Epidermal melanocyte (primary cell): ENCODE results near the gene CLEC1A.
"Not testable (repeated sequence)": the region's sequence is repeated elsewhere in the genome, so short reads cannot be mapped to it uniquely, and the experiment has no call there.

Experiments
- DNase-seq: peaks from one replicate; pipeline ENCODE4 v3.0.0; 2011; ENCODE audit warnings: low spot score; ENCODE audit not compliant: insufficient read length

CLEC1A gene

DNA sequence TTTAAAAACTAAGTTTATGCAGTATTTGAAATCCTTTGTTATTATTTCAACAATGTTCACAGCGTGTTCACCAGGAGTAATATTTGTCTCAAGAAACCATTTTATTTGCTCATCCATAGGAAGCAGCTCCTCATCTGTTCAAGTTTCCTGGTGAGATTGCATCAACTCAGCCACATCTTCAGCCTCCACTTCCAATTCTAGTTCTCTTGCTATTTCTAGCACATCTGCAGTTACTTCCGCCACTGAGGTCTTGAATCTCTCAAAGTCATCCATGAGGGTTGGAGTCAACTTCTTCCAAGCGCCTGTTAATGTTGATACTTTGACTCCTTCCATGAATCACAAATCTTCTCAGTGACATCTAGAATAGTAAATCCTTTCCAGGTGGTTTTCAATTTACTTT, 50.3 kb downstream of the CLEC1A start:
- no peak for DNase-seq

GRCh38 chr12:10042167-10042566, 56.6 kb downstream of the CLEC1A start:
- no peak for DNase-seq

- DNase-seq, result no peak
Observed at GRCh38 chr12:10033783-10034545, 64.8 kb downstream of the CLEC1A start.

GRCh38 chr12:10031771-10032175, 67.0 kb downstream of the CLEC1A start:
- DNase-seq, result no peak

DNA sequence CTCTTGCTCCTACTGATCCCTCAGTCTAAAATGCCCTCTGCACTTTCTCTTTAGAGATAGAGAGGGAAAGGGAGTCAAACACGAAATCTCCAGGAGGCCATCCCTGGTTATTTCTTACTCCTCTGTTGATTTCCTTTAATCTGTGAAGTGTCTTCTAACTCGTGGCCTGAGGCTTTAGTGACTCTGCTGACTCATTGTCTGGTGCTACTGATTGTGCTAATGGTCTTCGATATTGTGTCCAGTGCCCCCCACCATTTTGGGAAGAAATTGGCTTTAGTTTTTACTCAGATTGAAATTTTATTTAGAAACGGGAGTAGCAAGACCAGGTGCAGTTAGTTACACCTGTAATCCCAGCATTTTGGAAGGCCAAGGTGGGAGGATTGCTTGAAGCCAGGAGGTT, 67.5 kb downstream of the CLEC1A start:
- DNase-seq, result no peak

GRCh38 chr12:10030446-10030845, 68.3 kb downstream of the CLEC1A start, which contains the start of gene CLEC9A:
Gene CLEC9A, plus strand, starts transcription at chr12:10030682. Its CDS starts 22,006 bp downstream, at chr12:10052688.
- DNase-seq, result no peak

DNA sequence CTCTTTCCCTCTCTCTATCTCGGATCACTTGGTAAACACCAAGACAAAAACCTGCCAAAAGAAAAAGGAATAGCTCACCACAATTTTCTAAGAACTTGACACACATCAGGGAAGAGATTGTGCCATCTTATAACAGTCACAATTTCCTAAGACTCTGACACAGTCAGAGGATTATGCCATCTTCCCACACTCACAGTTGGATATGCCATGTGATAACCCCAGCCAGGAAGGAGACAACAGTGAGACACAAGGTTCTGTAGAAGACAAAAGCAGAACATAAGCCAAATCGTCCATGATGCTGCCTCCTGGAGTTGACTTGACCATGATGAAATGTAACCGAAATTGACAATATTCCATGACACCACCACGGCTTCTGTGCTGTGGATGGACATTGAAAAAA, 71.1 kb downstream of the CLEC1A start:
- no peak for DNase-seq

DNA sequence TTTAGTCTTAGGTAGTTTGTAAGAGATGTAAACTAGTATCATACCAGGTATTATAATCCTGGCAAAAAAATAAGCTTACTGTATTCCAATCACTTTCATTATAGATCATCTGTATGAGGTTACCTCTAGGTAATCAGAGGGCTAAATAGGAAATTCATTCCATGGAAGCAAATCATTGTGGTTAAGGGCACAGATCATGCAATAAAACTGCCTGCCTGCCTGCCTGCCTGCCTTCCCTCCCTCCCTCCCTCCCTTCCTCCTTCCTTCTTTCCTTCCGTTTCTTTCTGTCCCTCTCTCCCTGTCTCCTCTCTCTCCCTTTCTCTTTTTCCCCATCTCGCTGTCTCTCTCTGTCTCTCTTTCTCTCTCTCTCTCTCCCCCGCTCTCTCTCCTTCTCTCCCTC, 71.5 kb downstream of the CLEC1A start:
- no peak for DNase-seq

DNA sequence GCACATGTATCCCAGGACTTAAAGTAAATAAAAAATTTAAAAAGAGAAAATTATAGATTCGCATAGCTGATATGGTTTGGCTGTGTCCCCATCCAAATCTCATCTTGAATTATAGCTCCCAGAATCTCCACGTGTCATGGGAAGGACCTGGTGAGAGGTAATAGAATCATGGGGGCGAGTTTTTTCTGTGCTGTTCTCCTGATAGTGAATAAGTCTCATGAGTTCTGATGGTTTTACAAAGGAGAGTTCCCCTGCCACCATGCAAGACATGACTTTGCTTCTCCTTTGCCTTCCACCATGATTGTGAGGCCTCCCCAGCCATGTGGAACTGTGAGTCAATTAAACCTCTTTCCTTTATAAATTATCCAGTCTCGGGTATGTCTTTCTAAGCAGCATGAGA, 72.1 kb downstream of the CLEC1A start:
- DNase-seq, result not testable (repeated sequence)

DNA sequence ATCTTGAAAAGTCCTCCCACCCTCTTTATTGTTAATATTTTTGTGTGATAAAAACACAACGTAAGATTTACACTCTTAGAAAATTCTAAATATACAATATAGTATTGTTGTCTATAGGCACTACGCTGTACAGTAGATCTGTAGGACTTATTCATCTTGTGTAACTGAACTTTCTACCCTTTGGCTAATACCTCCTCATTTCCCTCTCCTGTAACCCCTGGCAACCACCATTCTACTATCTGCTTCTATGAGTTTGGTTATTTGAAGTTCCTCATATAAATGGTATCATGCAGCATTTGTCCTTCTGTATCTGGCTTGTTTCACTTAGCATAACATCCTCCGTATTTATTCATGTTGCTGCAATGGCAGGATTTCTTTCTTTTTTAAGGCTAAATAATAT, 73.5 kb downstream of the CLEC1A start:
- no peak for DNase-seq

- no peak for DNase-seq
Observed at GRCh38 chr12:10021342-10021741, 77.4 kb downstream of the CLEC1A start.
